ENCODE measurements around the gene CIBAR2. TPM values are rescaled to one million over a fixed set of nuclear protein-coding genes. Genes with fewer than 3 reads are reported as not detected.
"Not testable (repeated sequence)": the region's sequence is repeated elsewhere in the genome, so short reads cannot be mapped to it uniquely, and the experiment has no call there.

Gene CIBAR2
- total and polyA plus RNA-seq, 4 experiments from 2014 or later, result not detected

GRCh38 chr16:85125570-85126393 lies 13.5 kb upstream of the CIBAR2 start:
- H3K27ac Mint-ChIP-seq, result no peak overlapping the region
- H3K9me3 Mint-ChIP-seq, result no peaks in the 10 kb centered on the region
- H3K9me3 ChIP-seq (ENCODE audit: control insufficient read depth in 1 of 2, low read length in 2 of 2), result no peaks in the 10 kb centered on the region
- no peak overlapping the region for H3K27ac ChIP-seq (ENCODE audit: low read depth, low read length)
- intact Hi-C loops (cut with micrococcal nuclease), result no loop called here
- no peaks in the 10 kb centered on the region for H3K36me3 Mint-ChIP-seq
- DNase-seq, result no peak
- peaks cover 0 to 2% of the 10 kb centered on the region in 2 donors for H3K27me3 Mint-ChIP-seq
- H3K4me3 Mint-ChIP-seq, result no peak overlapping the region
- H3K27me3 ChIP-seq (ENCODE audit: insufficient read depth, low read length), result no peaks in the 10 kb centered on the region
- POLR2A ChIA-PET (ENCODE audit: partially characterized antibody), result interaction anchor here (0.7 kb wide), 1 partner anchor 568 kb away, joined by 3 read pairs; no protein-coding TSS in a partner anchor
- CTCF ChIA-PET (ENCODE audit: partially characterized antibody), result interaction anchor here (0.5 to 3.1 kb wide), 2 partner anchors 11 to 142 kb away, joined by 3 to 8 read pairs; no protein-coding TSS in a partner anchor
- no peak overlapping the region for H3K4me3 ChIP-seq (ENCODE audit: low read length in 2 of 2)
- no peaks in the 10 kb centered on the region for H3K36me3 ChIP-seq (ENCODE audit: insufficient read depth, low read length)
- H3K4me1 Mint-ChIP-seq, result peaks cover 2 to 8% (median 4%) of the 10 kb centered on the region in 4 donors
- H3K4me1 ChIP-seq (ENCODE audit: insufficient read depth, low read length), result no peaks in the 10 kb centered on the region

DNA sequence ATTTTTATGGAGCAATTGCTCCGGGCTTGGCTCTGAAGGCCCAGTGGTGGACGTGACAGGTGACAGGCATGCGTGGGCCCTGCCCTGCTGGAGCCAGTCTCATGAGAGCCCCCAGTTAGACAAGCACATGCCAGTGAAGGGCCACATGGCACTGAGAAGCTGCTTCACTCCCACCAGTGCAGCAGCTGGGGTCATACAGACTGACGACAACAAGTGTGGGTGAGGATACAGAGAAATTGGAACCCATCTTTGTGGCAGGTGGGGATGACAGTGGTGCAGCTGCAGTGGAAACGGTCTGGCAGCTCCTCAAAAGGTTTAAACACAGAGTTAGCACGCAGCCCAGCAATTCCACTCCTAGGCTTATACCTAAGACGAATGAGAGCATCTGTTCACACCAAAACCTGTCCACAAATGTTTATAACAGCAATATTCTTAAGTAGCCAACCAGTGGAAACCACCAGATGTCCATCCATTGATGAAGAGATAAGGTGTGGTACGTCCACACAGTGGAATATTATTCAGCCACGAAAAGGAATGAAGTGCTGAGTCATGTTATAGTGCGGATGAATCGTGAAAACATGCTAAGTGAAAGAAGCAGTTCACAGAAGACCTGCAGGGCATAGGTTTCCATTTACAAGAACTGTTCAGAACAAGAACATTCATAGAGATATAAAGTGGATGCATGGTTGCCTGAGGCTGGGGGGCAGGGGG lies 12.5 kb upstream of the CIBAR2 start:
- Mint-ChIP-seq H3K9me3 (no peaks in the 10 kb centered on the region), H3K27ac (no peak overlapping the region), H3K36me3 (no peaks in the 10 kb centered on the region), H3K4me1 (peaks cover 2 to 8% (median 4%) of the 10 kb centered on the region in 4 donors), H3K4me3 (no peak overlapping the region), H3K27me3 (peaks cover 0 to 2% of the 10 kb centered on the region in 2 donors)
- no peaks in the 10 kb centered on the region for H3K27me3 ChIP-seq (ENCODE audit: insufficient read depth, low read length)
- intact Hi-C loops (cut with micrococcal nuclease), result no loop called here
- POLR2A ChIA-PET (ENCODE audit: partially characterized antibody), result no interaction called here
- DNase-seq, result no peak
- no peaks in the 10 kb centered on the region for H3K9me3 ChIP-seq (ENCODE audit: control insufficient read depth in 1 of 2, low read length in 2 of 2)
- CTCF ChIA-PET (ENCODE audit: partially characterized antibody), result interaction anchor here (0.5 to 3.1 kb wide), 2 partner anchors 10 to 141 kb away, joined by 3 to 8 read pairs; no protein-coding TSS in a partner anchor
- H3K4me3 ChIP-seq (ENCODE audit: low read length in 2 of 2), result no peak overlapping the region
- no peaks in the 10 kb centered on the region for H3K36me3 ChIP-seq (ENCODE audit: insufficient read depth, low read length)
- H3K4me1 ChIP-seq (ENCODE audit: insufficient read depth, low read length), result no peaks in the 10 kb centered on the region
- no peak overlapping the region for H3K27ac ChIP-seq (ENCODE audit: low read depth, low read length)

DNA sequence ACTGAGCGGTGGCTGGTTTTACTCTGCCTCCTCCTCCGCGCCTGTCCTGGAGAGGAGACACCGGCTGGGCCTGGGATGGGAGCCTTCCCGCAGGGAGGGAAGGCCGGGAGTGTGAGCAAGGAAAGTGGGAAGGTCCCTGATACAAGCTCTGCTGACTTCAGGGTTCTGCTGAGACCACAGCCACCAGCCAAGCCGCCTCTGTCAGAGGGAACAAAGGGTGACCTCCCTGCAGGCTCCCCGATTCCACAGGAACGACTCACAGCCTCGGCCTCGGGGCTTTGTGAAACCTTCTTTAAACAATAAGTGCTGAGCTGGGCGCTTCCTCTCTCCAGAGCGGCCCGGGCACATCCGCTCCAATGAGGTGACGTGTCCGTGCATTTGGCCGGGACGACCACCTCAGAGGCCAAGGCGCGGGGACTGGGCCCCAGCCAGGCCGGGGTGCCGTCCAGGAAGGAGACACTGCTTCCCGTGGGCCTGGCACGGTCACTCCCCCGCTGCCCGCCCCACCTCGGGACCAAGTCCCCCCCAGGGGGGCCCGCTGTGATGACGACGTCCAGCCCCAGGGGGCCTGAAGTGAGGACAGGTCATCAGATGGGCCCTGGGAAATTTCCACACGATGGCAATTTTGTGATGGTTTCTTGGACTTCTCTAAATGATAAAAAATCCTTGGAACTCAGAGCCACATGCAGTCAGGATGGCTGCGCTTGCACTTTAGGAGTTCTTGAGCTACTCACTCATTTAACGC lies 11.8 kb upstream of the CIBAR2 start:
- POLR2A ChIA-PET (ENCODE audit: partially characterized antibody), result no interaction called here
- Mint-ChIP-seq H3K4me3 (no peak overlapping the region), H3K36me3 (no peaks in the 10 kb centered on the region), H3K9me3 (no peaks in the 10 kb centered on the region), H3K4me1 (peaks cover 2 to 8% (median 4%) of the 10 kb centered on the region in 4 donors), H3K27me3 (no peaks in the 10 kb centered on the region), H3K27ac (no peak overlapping the region)
- intact Hi-C loops (cut with micrococcal nuclease), result no loop called here
- H3K27me3 ChIP-seq (ENCODE audit: insufficient read depth, low read length), result no peaks in the 10 kb centered on the region
- no peak overlapping the region for H3K27ac ChIP-seq (ENCODE audit: low read depth, low read length)
- H3K36me3 ChIP-seq (ENCODE audit: insufficient read depth, low read length), result no peaks in the 10 kb centered on the region
- CTCF ChIA-PET (ENCODE audit: partially characterized antibody), result interaction anchor here (1.0 kb wide), 1 partner anchor 11 kb away, joined by 3 read pairs; no protein-coding TSS in a partner anchor
- DNase-seq, result no peak
- H3K4me1 ChIP-seq (ENCODE audit: insufficient read depth, low read length), result no peaks in the 10 kb centered on the region
- H3K4me3 ChIP-seq (ENCODE audit: low read length in 2 of 2), result no peak overlapping the region
- H3K9me3 ChIP-seq (ENCODE audit: control insufficient read depth in 1 of 2, low read length in 2 of 2), result no peaks in the 10 kb centered on the region

DNA sequence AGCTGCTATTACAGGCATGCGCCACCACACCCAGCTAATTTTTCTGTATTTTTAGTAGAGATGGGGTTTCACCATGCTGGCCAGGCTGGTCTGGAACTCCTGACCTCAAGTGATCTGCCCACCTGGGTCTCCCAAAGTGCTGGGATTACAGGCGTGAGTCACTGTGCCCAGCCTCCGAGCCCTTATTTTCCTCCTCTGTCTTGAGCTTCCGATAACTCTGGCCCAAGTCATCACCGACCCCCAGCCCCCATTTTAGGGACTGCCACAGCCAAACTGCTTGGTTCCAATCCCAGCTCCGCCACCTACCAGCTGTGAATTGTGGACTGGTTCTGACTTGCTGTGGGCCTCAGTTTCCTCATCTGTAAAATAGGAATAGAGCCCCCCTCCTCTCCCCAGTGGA lies 11.2 kb upstream of the CIBAR2 start:
- H3K36me3 ChIP-seq (ENCODE audit: insufficient read depth, low read length); H3K9me3 ChIP-seq (ENCODE audit: control insufficient read depth in 1 of 2, low read length in 2 of 2); H3K27ac ChIP-seq (ENCODE audit: low read depth, low read length); POLR2A ChIA-PET (ENCODE audit: partially characterized antibody); H3K27me3 ChIP-seq (ENCODE audit: insufficient read depth, low read length); H3K27me3 Mint-ChIP-seq; H3K4me3 ChIP-seq (ENCODE audit: low read length in 2 of 2); H3K36me3 Mint-ChIP-seq; H3K4me1 ChIP-seq (ENCODE audit: insufficient read depth, low read length); H3K4me1 Mint-ChIP-seq; intact Hi-C loops (cut with micrococcal nuclease); H3K9me3 Mint-ChIP-seq; DNase-seq: not testable (repeated sequence)
- H3K4me3 Mint-ChIP-seq, result peak overlapping the region in 1 of 8 donors; percentile 45
- H3K27ac Mint-ChIP-seq, result peak overlapping the region in 1 of 7 donors; percentile 22
- CTCF ChIA-PET (ENCODE audit: partially characterized antibody), result interaction anchor here (1.0 kb wide), 1 partner anchor 10 kb away, joined by 3 read pairs; no protein-coding TSS in a partner anchor

DNA sequence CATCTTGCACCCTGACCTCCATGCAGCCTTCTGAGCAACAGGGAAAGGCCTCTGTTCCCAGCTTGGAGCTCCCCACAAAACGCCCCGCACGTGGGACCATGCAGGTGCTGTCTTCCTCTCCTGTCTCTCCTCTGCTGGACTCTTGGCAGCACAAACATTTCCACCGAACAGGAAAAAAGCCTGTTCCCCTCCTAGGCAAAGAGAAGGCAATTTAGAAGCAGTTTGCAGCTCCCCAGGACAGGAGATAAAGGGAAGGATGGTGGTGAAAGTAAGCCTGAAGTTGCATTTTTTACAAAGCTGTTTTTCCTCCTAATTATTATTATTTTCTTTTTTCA lies 7.7 kb upstream of the CIBAR2 start:
- no peaks in the 10 kb centered on the region for H3K27me3 Mint-ChIP-seq
- H3K27me3 ChIP-seq (ENCODE audit: insufficient read depth, low read length), result no peaks in the 10 kb centered on the region
- DNase-seq, result no peak
- intact Hi-C loops (cut with micrococcal nuclease), result no loop called here
- H3K4me3 ChIP-seq (ENCODE audit: low read length in 2 of 2), result no peak overlapping the region
- no peak overlapping the region for H3K4me3 Mint-ChIP-seq
- peak overlapping the region in 1 of 7 donors; percentile 23 for H3K27ac Mint-ChIP-seq
- no peaks in the 10 kb centered on the region for H3K9me3 ChIP-seq (ENCODE audit: control insufficient read depth in 1 of 2, low read length in 2 of 2)
- POLR2A ChIA-PET (ENCODE audit: partially characterized antibody), result no interaction called here
- no peaks in the 10 kb centered on the region for H3K36me3 ChIP-seq (ENCODE audit: insufficient read depth, low read length)
- CTCF ChIA-PET (ENCODE audit: partially characterized antibody), result no interaction called here
- H3K36me3 Mint-ChIP-seq, result no peaks in the 10 kb centered on the region
- peaks cover 0 to 2% (median 0%) of the 10 kb centered on the region in 8 donors for H3K9me3 Mint-ChIP-seq
- H3K27ac ChIP-seq (ENCODE audit: low read depth, low read length), result no peak overlapping the region
- peaks cover 5% of the 10 kb centered on the region for H3K4me1 ChIP-seq (ENCODE audit: insufficient read depth, low read length)
- H3K4me1 Mint-ChIP-seq, result peaks cover under 1 to 8% (median 5%) of the 10 kb centered on the region in 4 donors

DNA sequence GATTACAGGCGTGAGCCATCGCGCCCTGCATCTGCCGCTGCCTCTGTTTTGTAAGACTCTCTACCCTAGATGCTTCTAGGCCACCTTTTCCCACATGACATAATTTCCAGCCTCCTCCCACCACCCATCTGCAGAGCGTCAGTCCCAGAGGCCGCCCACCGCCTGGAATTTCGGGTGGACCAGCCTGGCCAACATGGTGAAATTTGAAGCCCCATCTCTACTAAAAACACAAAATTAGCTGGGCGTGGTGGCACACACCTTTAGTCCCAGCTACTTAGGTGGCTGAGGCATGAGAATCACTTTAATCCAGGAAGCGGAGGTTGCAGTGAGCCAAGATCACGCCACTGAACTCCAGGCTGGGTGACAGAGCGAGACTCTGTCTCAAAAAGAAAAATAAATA lies 5.1 kb upstream of the CIBAR2 start:
- no peak overlapping the region for H3K27ac ChIP-seq (ENCODE audit: low read depth, low read length)
- no peak overlapping the region for H3K4me3 ChIP-seq (ENCODE audit: low read length in 2 of 2)
- Mint-ChIP-seq H3K9me3 (peaks cover 0 to 2% (median 0%) of the 10 kb centered on the region in 8 donors), H3K27me3 (no peaks in the 10 kb centered on the region), H3K4me3 (no peak overlapping the region), H3K27ac (no peak overlapping the region), H3K4me1 (peaks cover 3 to 13% (median 9%) of the 10 kb centered on the region in 4 donors), H3K36me3 (no peaks in the 10 kb centered on the region)
- no peaks in the 10 kb centered on the region for H3K27me3 ChIP-seq (ENCODE audit: insufficient read depth, low read length)
- POLR2A ChIA-PET (ENCODE audit: partially characterized antibody), result no interaction called here
- DNase-seq, result no peak
- peaks cover 9% of the 10 kb centered on the region for H3K4me1 ChIP-seq (ENCODE audit: insufficient read depth, low read length)
- CTCF ChIA-PET (ENCODE audit: partially characterized antibody), result interaction anchor here (1.7 kb wide), 1 partner anchor 12 kb away, joined by 3 read pairs; no protein-coding TSS in a partner anchor
- intact Hi-C loops (cut with micrococcal nuclease), result no loop called here
- H3K9me3 ChIP-seq (ENCODE audit: control insufficient read depth in 1 of 2, low read length in 2 of 2), result no peaks in the 10 kb centered on the region
- no peaks in the 10 kb centered on the region for H3K36me3 ChIP-seq (ENCODE audit: insufficient read depth, low read length)
